Measurements from ENCODE around the gene GFOD1. TPM values are rescaled to one million over a fixed set of nuclear protein-coding genes. Genes with fewer than 3 reads are reported as not detected.
"Not testable (repeated sequence)": the region's sequence is repeated elsewhere in the genome, so short reads cannot be mapped to it uniquely, and the experiment has no call there.

Gene GFOD1
- polyA plus RNA-seq, 4 donors: 1.6 to 2.5 (median 1.8) TPM

- DNase-seq (ENCODE audit: low read depth in 4 of 4, low spot score in 3 of 4): no peak
Measured at GRCh38 chr6:13334953-13335352, 152.4 kb downstream of the GFOD1 start.

DNA sequence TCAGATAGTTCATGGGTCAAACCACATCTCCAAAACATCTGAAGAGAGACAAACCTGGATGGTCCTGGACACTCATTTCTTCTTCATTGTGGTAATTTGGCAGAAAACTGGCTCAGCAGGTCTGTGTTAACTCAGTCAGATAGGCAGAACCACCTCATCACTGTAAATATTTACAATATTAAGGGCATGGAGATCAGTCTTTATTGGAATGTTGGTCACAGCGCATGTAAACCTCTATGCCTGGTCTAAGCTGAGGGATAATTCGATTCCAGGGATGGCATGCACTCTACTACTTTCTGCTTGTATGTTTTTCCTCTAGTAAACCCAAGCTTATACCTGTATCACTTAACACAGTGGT lies 155.1 kb downstream of the GFOD1 start:
- DNase-seq (ENCODE audit: low read depth in 4 of 4, low spot score in 3 of 4): no peak

DNA sequence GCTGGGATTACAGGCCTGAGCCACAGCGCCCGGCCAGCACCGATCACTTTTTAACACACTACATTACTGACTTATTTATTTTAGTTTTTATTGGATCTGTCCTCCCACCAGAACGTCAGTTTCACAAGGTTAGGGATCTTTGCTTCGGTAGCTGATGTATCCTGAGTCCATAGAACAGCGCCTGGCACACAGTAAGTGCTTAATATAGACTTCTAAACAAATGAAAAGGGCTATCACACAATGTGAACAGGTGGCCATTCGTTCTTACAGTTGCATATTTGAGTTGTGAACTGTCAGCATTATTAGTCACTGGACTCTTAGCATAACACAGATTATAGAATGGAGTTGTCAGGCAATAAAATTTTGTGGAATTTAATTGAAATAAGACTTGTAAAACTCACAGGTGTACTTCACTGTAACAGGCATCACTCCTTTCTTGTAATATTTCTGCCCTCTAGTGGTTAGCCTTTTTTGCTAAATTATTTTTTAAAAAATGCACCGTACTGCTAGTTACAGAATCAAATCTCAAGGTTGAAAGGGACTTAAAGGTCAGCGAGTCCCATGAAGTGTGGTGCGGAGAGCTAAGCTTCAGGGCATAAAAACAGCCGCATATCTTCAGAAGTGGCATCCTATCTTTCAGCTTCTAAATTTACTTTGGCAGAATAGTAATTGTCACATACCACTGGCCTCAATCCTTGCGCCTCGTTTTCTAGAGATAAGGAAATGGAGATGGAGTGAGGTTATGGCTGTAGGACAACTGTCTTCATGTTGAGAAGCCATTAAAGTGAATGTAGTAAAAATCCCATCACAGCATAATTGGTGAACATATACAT lies 155.7 kb downstream of the GFOD1 start:
- no peak for DNase-seq (ENCODE audit: low read depth in 4 of 4, low spot score in 3 of 4)

GRCh38 chr6:13328875-13329183 lies 158.6 kb downstream of the GFOD1 start:
- no peak for DNase-seq (ENCODE audit: low read depth in 4 of 4, low spot score in 3 of 4)

DNA sequence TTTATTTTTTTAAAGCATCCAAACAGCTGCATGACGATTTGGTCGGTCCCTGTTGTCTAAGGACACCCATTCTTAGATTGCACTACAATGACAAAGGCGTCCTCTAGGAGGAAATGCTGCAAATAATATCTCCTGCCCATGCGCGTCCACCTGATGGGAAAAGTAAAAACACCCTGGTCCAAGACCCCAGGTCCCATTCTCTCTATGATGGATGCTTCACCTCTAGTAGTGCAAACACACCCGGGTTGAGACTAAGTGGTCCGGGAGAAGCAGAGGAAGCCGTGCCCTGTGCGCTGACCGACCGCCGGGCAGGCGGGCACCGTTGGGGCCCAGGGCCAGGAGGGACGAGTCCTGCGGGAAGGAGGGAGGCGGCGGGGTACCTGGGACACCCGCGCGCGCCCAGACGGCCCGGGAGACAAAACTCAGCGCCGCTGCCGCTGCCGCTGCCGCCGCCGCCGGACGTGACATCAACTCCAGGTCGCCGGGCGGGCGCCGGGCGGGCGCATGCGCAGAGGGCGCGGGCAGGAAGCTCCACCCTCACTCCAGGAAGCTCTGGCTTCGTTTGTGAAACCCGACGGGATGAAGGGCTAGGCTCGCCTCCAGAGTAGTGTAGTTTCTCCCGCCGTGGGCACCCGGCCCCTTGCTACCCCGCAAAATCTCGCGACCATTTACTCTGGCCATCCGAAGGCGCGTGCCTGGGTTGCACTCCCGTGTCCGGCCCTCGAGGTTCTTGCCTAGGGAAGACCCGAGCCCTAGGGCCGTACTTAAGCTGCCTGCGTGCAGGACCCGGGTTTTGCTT lies 159.1 kb downstream of the GFOD1 start, which contains the start of gene TBC1D7:
Gene TBC1D7 (minus strand): TSS at position 462 of the 799 bp plus-strand sequence. CDS start 1,639 bp downstream, outside the sequence.
- peak; percentile 76 to 82 (median 80) for DNase-seq (ENCODE audit: low read depth in 4 of 4, low spot score in 3 of 4)

GRCh38 chr6:13327691-13328075 lies 159.7 kb downstream of the GFOD1 start:
- no peak for DNase-seq (ENCODE audit: low read depth in 4 of 4, low spot score in 3 of 4)

- DNase-seq (ENCODE audit: low read depth in 4 of 4, low spot score in 3 of 4): not testable (repeated sequence)
Measured at GRCh38 chr6:13326031-13326586, 161.3 kb downstream of the GFOD1 start.

DNA sequence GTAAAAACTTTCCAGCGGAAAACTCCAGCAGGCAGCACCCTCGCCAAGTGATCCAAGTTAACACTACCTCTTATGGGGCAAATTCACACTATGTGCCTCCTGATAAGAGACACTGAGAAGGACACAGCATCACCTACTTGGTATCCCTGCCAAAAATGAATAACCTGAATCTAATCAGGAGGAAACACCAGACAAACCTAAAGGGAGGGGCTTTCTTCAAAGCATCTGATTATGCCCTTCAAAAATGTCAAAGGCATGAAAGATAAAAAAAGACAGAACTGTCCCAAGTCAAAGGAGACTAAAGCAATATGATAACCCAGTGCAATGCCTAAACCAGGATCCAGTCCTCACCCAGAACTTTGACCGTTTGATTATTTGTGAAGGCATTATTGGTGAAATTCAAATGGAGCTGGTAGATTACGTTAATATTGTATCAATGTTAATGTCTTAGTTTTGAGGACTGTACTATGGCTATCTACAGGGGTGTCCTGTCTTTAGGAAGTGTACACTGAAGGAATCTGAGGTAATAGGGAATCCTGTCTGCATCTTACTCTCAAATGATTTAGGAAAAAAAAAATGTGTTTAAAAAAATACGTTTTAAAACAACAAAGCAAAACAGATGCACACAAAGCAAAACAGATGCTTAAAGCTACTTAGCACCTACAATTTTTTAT lies 167.4 kb downstream of the GFOD1 start:
- DNase-seq (ENCODE audit: low read depth in 4 of 4, low spot score in 3 of 4): no peak

- no peak for DNase-seq (ENCODE audit: low read depth in 4 of 4, low spot score in 3 of 4)
Measured at GRCh38 chr6:13318821-13319220, 168.6 kb downstream of the GFOD1 start.

DNA sequence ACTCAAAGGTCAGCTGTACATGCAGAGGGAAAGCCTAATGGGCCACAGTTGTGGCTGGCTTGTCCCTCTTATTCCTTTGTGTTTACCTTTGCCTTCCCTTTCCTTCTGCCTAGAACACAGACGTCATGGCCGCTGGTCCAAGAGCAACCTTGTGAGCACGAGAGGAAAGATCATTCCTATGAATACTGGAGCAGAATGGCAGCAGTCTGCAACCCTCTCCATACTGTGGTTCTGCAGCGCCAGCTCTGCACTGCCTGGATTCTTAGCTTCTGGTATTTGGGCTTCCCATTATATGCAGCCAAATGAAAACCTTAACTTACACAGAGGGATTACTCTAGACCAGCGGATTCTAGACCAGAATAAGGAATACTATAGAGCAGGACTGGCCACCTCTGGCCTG lies 171.5 kb downstream of the GFOD1 start:
- DNase-seq (ENCODE audit: low read depth in 4 of 4, low spot score in 3 of 4): no peak

- no peak for DNase-seq (ENCODE audit: low read depth in 4 of 4, low spot score in 3 of 4)
Measured at GRCh38 chr6:13314806-13315205, 172.6 kb downstream of the GFOD1 start.

- DNase-seq (ENCODE audit: low read depth in 4 of 4, low spot score in 3 of 4): no peak
Measured at GRCh38 chr6:13311155-13311554, 176.2 kb downstream of the GFOD1 start.

- no peak for DNase-seq (ENCODE audit: low read depth in 4 of 4, low spot score in 3 of 4)
Measured at GRCh38 chr6:13308332-13308731, 179.1 kb downstream of the GFOD1 start.

Other genes starting within 250 kb of the GFOD1 start
- 10 to 100 TPM; 19.1 to 40.4 (median 32.7) TPM for gene TBC1D7, start 159.1 kb downstream of the GFOD1 start, polyA plus RNA-seq (ENCODE audit: insufficient read length in 4 of 4)
- gene SIRT5, start 87.0 kb upstream of the GFOD1 start, polyA plus RNA-seq (ENCODE audit: insufficient read length in 4 of 4): 10 to 100 TPM; 10.9 to 25.7 (median 21.7) TPM
- gene NOL7, start 127.7 kb upstream of the GFOD1 start, polyA plus RNA-seq (ENCODE audit: insufficient read length in 4 of 4): 10 to 100 TPM; 60.8 to 95.8 (median 88.7) TPM
- gene RANBP9, start 224.2 kb upstream of the GFOD1 start, polyA plus RNA-seq (ENCODE audit: insufficient read length in 4 of 4): 10 to 100 TPM; 41.9 to 50.4 (median 47.3) TPM